Tongue (tissue), 2 donors: ENCODE results near the gene VAPA. TPM values are rescaled to one million over a fixed set of nuclear protein-coding genes. Genes with fewer than 3 reads are reported as not detected.

Experiments used
- DNase-seq: peaks from one replicate; pipeline ENCODE4 v3.0.0-alpha.2; 2015
- total RNA-seq: library from RNA; depleted of rRNA; stranded (reverse); fragments of >200 nt; gene quantifications from one replicate; pipeline ENCODE4 v1.2.3, GENCODE V29; 2014

VAPA gene
- total RNA-seq, 1 donor from 2014 or later = 356 TPM

- DNase-seq = no peak
Measured at GRCh38 chr18:9943311-9943710, 29.5 kb downstream of the VAPA start.

GRCh38 chr18:9944805-9945204, 31.0 kb downstream of the VAPA start:
- no peak for DNase-seq

GRCh38 chr18:9946831-9947230, 33.0 kb downstream of the VAPA start:
- no peak for DNase-seq

- no peak for DNase-seq
Measured at GRCh38 chr18:9947248-9947647, 33.4 kb downstream of the VAPA start.

- DNase-seq = no peak
Measured at GRCh38 chr18:9949315-9949714, 35.5 kb downstream of the VAPA start.

- DNase-seq = no peak
Measured at GRCh38 chr18:9949861-9950260, 36.0 kb downstream of the VAPA start.

GRCh38 chr18:9950289-9951016, 36.6 kb downstream of the VAPA start:
- no peak for DNase-seq

GRCh38 chr18:9951022-9951859, 37.4 kb downstream of the VAPA start:
- DNase-seq = peak; percentile 72

- DNase-seq = no peak
Measured at GRCh38 chr18:9952633-9953416, 39.0 kb downstream of the VAPA start.

- no peak for DNase-seq
Measured at GRCh38 chr18:9958861-9959399, 45.1 kb downstream of the VAPA start.

- no peak for DNase-seq
Measured at GRCh38 chr18:9959564-9959963, 45.7 kb downstream of the VAPA start.

- no peak for DNase-seq
Measured at GRCh38 chr18:9960258-9960904, 46.6 kb downstream of the VAPA start.

- DNase-seq = peak; percentile 18
Measured at GRCh38 chr18:9961041-9961440, 47.2 kb downstream of the VAPA start.

- DNase-seq = no peak
Measured at GRCh38 chr18:9965711-9966624, 52.2 kb downstream of the VAPA start.

GRCh38 chr18:9968081-9968848, 54.4 kb downstream of the VAPA start:
- no peak for DNase-seq

GRCh38 chr18:9969247-9969646, 55.4 kb downstream of the VAPA start:
- DNase-seq = no peak

- peak; percentile 94 for DNase-seq
Measured at GRCh38 chr18:9971313-9971920, 57.6 kb downstream of the VAPA start.

- no peak for DNase-seq
Measured at GRCh38 chr18:9973470-9973869, 59.7 kb downstream of the VAPA start.

- no peak for DNase-seq
Measured at GRCh38 chr18:9974279-9974915, 60.6 kb downstream of the VAPA start.
